OCI-LY3 (cell line): ENCODE measurements around the gene TMEM11.

ENCODE experiments used
- H2AFZ ChIP-seq: fragments of 200-600, 300-600 bp; shearing (Covaris generic); 2 replicates; pipeline ENCODE4 v1.6.0; 2014; ENCODE audit warnings: antibody characterized with exemption, low read depth, low read length
- H3K27ac ChIP-seq: fragments of 200-600, 300-600 bp; sonication (generic); 2 replicates; pipeline ENCODE4 v1.5.1; 2014; ENCODE audit warnings: mild to moderate bottlenecking, low read length, moderate library complexity, mixed read lengths
- H3K27me3 ChIP-seq: fragments of 200-600, 300-600 bp; sonication (generic); 2 replicates; pipeline ENCODE4 v1.6.1; 2014; ENCODE audit warnings: low read depth, low read length, mixed read lengths
- H3K36me3 ChIP-seq: fragments of 200-600, 300-600 bp; sonication (generic); replicated peaks from 2 replicates; pipeline ENCODE3; 2014; ENCODE audit warnings: low read depth, low read length, mixed read lengths
- H3K4me1 ChIP-seq: fragments of 300-600, 200-600 bp; sonication (generic); 2 replicates; pipeline ENCODE4 v1.6.1; 2014; ENCODE audit warnings: low read length, mixed read lengths
- H3K4me2 ChIP-seq: fragments of 200-600, 300-600 bp; sonication (generic); 2 replicates; pipeline ENCODE4 v1.6.1; 2014; ENCODE audit warnings: low read length, mixed read lengths
- H3K4me3 ChIP-seq: fragments of 300-600, 200-600 bp; sonication (generic); 2 replicates; pipeline ENCODE4 v1.5.1; 2014; ENCODE audit warnings: antibody characterized with exemption, mild to moderate bottlenecking, low read length, moderate library complexity
- H3K79me2 ChIP-seq: fragments of 300-600, 200-600 bp; shearing (Covaris generic); 2 replicates; pipeline ENCODE4 v1.6.1; 2014; ENCODE audit warnings: mild to moderate bottlenecking, low read length, mixed read lengths
- H3K9ac ChIP-seq: fragments of 300-600, 200-600 bp; shearing (Covaris generic); 2 replicates; pipeline ENCODE4 v1.6.0; 2014; ENCODE audit warnings: mild to moderate bottlenecking, low read length, moderate library complexity
- H3K9me3 ChIP-seq: fragments of 200-600, 300-600 bp; shearing (Covaris generic); 2 replicates; pipeline ENCODE4 v1.6.1; 2014; ENCODE audit warnings: low read length, mixed read lengths; ENCODE audit not compliant: insufficient read depth
- H4K20me1 ChIP-seq: fragments of 200-600, 300-600 bp; sonication (generic); 2 replicates; pipeline ENCODE4 v1.6.1; 2016; ENCODE audit warnings: low read length, mixed read lengths; ENCODE audit not compliant: insufficient read depth
- EZH2phosphoT487 ChIP-seq: fragments of 200-600 bp; shearing (Covaris generic); IDR thresholded peaks from 2 replicates; pipeline ENCODE4 v1.6.1; 2018; ENCODE audit warnings: antibody characterized with exemption, mixed run types, low read depth
- TF ChIP-seq, protein P1 (sequence below): fragments of 200-600, 300-600 bp; sonication (generic); IDR thresholded peaks from 2 replicates; pipeline ENCODE4 v1.5.1; 2014; ENCODE audit warnings: antibody characterized with exemption, low read length, low read depth

TMEM11 gene

GRCh38 chr17:21204935-21205334 lies 9.0 kb downstream of the TMEM11 start:
- TF ChIP-seq, protein P1, sequence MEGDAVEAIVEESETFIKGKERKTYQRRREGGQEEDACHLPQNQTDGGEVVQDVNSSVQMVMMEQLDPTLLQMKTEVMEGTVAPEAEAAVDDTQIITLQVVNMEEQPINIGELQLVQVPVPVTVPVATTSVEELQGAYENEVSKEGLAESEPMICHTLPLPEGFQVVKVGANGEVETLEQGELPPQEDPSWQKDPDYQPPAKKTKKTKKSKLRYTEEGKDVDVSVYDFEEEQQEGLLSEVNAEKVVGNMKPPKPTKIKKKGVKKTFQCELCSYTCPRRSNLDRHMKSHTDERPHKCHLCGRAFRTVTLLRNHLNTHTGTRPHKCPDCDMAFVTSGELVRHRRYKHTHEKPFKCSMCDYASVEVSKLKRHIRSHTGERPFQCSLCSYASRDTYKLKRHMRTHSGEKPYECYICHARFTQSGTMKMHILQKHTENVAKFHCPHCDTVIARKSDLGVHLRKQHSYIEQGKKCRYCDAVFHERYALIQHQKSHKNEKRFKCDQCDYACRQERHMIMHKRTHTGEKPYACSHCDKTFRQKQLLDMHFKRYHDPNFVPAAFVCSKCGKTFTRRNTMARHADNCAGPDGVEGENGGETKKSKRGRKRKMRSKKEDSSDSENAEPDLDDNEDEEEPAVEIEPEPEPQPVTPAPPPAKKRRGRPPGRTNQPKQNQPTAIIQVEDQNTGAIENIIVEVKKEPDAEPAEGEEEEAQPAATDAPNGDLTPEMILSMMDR: no peak
- TF ChIP-seq EZH2phosphoT487: no peak
- H3K4me2 ChIP-seq: no peak overlapping the region
- H3K27ac ChIP-seq: no peak overlapping the region
- no peak overlapping the region for H2AFZ ChIP-seq
- no peaks in the 10 kb centered on the region for H3K9me3 ChIP-seq
- no peaks in the 10 kb centered on the region for H3K36me3 ChIP-seq
- H3K9ac ChIP-seq: no peak overlapping the region
- H4K20me1 ChIP-seq: 0 out of 2 replicates have a peak, but pooled peaks cover 3% of the 10 kb centered on the region
- H3K27me3 ChIP-seq: no peaks in the 10 kb centered on the region
- H3K4me3 ChIP-seq: no peak overlapping the region
- peaks cover 72% of the 10 kb centered on the region for H3K79me2 ChIP-seq
- H3K4me1 ChIP-seq: no peaks in the 10 kb centered on the region

- no peaks in the 10 kb centered on the region for H3K9me3 ChIP-seq
- no peaks in the 10 kb centered on the region for H3K4me1 ChIP-seq
- H3K9ac ChIP-seq: no peak overlapping the region
- peaks cover 61% of the 10 kb centered on the region for H3K79me2 ChIP-seq
- H4K20me1 ChIP-seq: 0 out of 2 replicates have a peak, but pooled peaks cover 3% of the 10 kb centered on the region
- H2AFZ ChIP-seq: no peak overlapping the region
- no peaks in the 10 kb centered on the region for H3K27me3 ChIP-seq
- H3K36me3 ChIP-seq: no peaks in the 10 kb centered on the region
- no peak overlapping the region for H3K4me3 ChIP-seq
- TF ChIP-seq, protein P1: no peak
- TF ChIP-seq EZH2phosphoT487: no peak
- no peak overlapping the region for H3K4me2 ChIP-seq
- no peak overlapping the region for H3K27ac ChIP-seq
These were observed 11.4 kb downstream of the TMEM11 start for GRCh38 chr17:21202512-21202911.

- no peak overlapping the region for H3K9ac ChIP-seq
- no peaks in the 10 kb centered on the region for H3K36me3 ChIP-seq
- H3K27me3 ChIP-seq: no peaks in the 10 kb centered on the region
- H4K20me1 ChIP-seq: 0 out of 2 replicates have a peak, but pooled peaks cover 3% of the 10 kb centered on the region
- no peak overlapping the region for H3K27ac ChIP-seq
- no peak overlapping the region for H3K4me3 ChIP-seq
- TF ChIP-seq EZH2phosphoT487: no peak
- TF ChIP-seq, protein P1: no peak
- H3K79me2 ChIP-seq: peaks cover 57% of the 10 kb centered on the region
- H3K4me1 ChIP-seq: no peaks in the 10 kb centered on the region
- H2AFZ ChIP-seq: no peak overlapping the region
- H3K9me3 ChIP-seq: no peaks in the 10 kb centered on the region
- H3K4me2 ChIP-seq: no peak overlapping the region
These were observed 12.1 kb downstream of the TMEM11 start for GRCh38 chr17:21201874-21202273.

DNA sequence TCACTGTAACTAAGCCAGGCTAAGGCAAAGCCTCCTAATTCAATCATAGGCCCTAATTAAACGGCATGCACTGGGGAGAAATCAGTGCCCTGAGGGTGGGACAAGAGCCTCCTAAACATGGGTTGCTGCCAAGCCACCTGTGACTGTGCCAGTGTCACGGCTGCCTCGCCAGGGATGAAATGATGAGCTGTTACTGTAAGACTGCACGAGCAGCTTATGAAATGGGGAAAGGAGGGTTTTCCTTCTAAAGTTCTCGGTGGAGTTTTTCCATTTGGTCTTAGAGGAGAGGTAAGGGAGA lies 12.7 kb downstream of the TMEM11 start:
- TF ChIP-seq EZH2phosphoT487: no peak
- TF ChIP-seq, protein P1: no peak
- H3K79me2 ChIP-seq: peaks cover 51% of the 10 kb centered on the region
- H3K36me3 ChIP-seq: no peaks in the 10 kb centered on the region
- H3K4me3 ChIP-seq: no peak overlapping the region
- no peak overlapping the region for H3K9ac ChIP-seq
- H3K27ac ChIP-seq: no peak overlapping the region
- H3K9me3 ChIP-seq: no peaks in the 10 kb centered on the region
- no peak overlapping the region for H3K4me2 ChIP-seq
- H3K27me3 ChIP-seq: no peaks in the 10 kb centered on the region
- no peak overlapping the region for H2AFZ ChIP-seq
- H3K4me1 ChIP-seq: no peaks in the 10 kb centered on the region
- 0 out of 2 replicates have a peak, but pooled peaks cover 3% of the 10 kb centered on the region for H4K20me1 ChIP-seq
